ENCODE data around the gene DLK1. TPM values are rescaled to one million over a fixed set of nuclear protein-coding genes. Genes with fewer than 3 reads are reported as not detected.
A peak's percentile ranks its signal among the peaks of the same experiment; 100 is the strongest.

DLK1 gene
- total RNA-seq, 1 donor from 2014 or later, result 0.22 TPM

DNA sequence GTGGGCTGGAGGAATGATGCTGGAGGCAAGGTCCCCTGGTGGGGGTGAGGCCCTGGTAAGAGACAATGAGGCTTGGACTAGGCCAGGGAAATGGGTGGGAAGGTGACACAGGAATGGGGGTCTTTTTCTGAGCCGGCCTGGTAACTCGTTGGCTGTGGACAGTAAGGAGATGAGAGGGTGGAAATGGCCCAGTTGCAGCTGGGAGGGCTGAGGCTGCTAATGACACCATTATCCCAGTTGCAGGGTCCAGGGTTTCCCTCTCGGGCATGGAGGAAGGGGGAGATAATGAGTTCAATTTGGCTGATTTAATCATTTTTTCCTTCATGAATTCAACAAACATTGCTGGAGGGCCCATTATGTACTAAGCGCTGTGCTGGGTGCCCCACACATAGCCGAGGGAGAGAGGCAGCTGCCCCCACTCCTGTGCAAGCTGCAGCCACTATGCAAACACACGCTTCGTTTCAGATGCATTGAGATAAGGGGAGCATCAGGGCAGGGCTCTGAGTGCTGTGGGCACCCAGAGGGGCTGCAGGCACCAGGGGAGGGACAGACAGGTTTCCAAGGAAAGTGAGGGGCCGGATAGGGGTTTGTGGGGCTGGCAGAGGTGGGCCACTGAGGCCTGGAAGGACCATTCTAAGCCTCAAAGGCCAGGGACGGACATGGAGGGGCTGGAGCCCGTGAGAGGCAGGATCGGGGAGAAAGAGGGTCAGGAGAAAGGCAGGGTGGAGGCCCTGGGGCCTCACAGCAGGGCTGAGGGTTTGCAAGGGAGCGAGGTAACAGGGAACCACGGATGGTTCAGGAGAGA is 56.0 kb downstream of the DLK1 start:
- intact Hi-C loops (cut with DNase I), result no loop called here
- ATAC-seq (no peak), DNase-seq (ENCODE audit: low spot score) (peak; percentile 12)

DNA sequence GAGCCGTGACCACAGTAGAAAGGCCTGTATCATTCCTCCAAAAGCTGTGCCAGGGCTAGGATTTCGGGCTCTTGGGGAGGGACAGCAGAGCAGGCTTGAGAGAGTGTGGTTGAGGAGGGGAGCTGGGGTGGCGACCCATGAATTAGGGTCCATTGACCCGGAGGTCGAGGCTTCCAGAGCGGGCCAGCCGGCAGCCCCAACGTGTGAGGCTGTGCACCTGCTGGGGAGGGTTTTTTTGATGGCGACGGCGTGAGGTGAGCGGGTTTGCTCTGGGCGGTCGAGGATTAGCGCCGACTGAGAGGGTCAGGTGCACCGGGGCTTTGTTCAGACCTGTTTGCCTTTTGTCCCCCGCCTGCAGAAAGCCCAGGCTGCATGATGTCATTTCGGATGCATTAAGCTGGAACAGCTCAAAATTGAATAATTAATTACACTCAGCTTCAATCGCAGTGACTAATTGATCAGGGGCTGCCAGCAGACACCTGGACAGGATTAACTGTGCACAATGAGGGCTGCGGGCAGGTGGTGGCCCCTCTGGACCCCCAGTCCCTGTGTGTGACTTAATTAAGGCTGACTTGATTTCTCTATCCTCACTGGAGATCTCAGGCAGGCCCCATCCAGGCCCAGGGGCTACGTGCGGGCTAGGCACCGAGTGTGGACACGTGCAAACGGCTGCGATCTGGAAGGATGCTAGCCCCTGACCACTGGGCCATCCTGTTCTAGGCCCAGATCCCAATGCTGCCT is 57.1 kb downstream of the DLK1 start:
- intact Hi-C loops (cut with DNase I), result no loop called here
- no peak for ATAC-seq
- peak; percentile 51 for DNase-seq (ENCODE audit: low spot score)

DNA sequence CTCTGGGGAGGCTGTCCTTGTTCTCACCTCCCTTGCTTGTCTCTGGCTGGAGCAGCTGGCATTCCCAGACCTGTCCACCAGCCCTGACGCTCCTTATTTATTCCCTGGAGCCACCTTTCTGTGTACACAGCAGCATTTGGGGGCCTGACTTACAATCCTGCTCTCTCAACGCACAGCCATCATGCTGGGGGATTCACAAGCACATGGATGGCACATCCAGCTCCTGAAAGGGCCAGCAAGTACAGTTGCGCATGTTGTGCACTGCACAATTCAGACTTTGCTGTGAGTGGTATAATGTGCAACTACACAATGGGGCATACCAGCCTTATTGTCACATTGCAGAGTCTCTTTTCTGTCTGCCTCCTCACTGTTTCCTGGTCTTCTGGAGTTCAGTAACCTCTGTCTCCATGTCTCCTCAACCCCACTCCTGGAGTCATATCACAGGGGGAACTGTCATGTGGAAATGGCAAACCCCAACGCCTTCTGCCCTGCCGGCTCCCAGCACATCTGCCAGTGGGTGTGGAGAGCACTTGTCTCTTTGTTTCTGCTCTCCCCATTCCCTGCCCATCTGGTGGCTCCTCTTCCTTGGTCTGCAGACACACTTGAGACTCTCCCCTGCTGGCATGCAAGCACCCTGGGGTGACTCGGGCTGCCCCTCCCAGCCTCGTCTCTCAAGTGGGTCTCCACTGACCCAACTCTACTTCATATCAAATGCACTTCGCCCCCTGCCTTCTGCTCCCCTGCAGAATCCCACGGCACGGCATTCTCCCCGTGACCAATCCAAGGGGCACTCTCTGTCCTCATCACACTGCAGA is 58.0 kb downstream of the DLK1 start:
- DNase-seq (ENCODE audit: low spot score) (peak; percentile 17), ATAC-seq (no peak)
- intact Hi-C loops (cut with DNase I), result no loop called here

DNA sequence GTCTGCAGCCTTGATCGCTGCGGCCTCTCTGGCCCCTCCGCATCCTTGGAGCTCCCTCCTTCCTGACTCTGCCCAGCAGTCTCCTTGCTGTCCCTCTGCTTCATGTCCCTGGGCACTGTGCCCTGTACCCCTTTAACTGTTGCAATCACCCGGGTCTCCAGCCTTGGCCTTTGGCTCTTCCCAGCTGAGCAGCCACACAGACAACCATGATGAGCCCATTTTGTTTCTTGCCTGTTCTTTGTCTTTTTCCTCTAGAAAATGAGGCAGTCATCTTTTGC is 58.6 kb downstream of the DLK1 start:
- DNase-seq (ENCODE audit: low spot score), result peak; percentile 3
- intact Hi-C loops (cut with DNase I), result no loop called here
- no peak for ATAC-seq

DNA sequence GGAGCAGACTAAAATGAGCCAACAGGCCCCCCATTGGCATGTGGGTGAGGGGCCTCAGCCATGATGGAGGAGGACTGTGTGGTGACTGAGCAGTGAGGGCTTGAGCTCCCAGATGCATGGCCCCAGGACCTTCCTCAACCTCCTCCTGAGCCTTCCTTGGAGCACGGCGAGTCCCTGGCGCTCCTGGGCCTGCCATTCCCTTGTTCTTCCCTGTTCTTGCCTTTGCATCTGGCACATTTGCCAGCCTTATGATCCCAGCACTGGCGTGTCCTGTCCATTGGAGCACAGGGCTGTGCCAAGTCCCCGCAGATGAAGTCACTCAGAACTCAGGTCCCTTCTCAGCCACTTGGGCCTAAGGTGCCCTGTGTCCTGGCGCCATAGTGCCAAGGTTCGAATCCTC is 58.9 kb downstream of the DLK1 start:
- ATAC-seq, result no peak
- intact Hi-C loops (cut with DNase I), result no loop called here
- no peak for DNase-seq (ENCODE audit: low spot score)

DNA sequence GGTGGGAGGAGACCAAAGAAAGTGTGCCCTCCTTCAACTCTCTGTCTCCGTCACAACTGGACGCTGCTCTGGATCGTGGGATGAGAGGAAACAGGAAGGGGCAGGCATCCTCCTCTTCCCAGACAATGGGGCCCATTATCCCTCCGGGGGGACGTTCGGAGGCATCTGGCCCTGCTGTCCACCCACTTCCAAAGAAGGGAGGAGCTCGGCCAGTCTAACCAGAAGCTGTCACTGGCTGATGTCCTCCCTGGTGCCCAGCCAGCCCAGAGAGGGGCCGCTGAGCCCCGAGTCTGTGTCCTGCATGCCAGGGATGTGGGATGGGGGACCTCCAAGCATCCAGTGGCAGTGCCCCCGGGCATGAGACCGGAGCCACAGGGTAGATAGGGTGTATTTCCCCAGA is 59.4 kb downstream of the DLK1 start:
- ATAC-seq (peak; percentile 38), DNase-seq (ENCODE audit: low spot score) (no peak)
- intact Hi-C loops (cut with DNase I), result no loop called here

DNA sequence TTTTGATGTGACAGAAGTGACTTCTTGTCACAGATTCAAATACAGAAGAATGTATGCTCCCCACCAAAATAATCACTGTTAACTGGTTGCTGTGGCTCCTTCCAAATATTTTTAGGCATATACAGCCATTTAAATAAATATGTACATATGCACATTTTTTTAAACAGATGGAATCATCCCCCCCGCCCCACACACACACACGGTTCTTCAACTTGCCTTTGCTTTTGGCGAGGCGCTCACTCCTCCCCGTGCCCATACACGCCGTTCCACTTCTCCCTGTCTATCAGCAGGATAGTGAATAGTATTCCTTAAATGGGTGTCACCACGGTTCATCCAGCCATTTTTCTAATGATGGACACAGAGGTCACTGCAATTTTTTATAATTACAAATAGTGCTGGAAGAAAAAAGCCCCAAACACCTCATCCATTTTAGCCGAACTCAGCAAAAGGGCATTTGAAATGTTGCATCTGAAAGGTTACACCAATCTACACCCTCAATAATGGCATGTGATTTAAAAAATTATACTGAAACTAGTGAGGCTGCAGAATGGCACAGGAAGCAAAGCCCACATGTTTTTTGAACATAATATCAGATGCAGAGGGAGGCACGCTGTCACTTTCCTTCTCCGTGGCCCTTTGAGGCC is 60.0 kb downstream of the DLK1 start:
- no peak for DNase-seq (ENCODE audit: low spot score)
- ATAC-seq, result no peak
- intact Hi-C loops (cut with DNase I), result no loop called here

DNA sequence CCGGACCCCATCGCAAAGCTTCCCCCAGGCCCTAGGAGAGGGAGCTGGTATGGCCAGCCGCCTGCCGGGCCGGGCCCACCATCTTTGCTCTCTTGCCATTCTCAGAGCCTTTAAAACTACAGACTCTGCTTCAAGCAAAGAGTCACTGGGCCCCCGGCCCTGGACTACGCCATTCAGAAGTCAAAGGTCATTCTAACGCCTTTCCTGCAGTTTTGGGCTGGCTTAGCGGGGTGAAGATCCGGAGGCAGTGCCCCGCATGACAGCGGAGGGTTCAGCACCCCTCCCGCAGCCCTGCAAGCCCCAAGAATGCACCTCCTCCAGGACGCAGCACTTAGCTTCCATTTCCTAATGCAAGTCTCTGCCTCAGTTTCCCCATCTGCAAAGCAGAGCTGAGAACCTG is 61.0 kb downstream of the DLK1 start:
- intact Hi-C loops (cut with DNase I), result no loop called here
- no peak for ATAC-seq

More for the DNA sequence above, 61.0 kb downstream of the DLK1 start:
- no peak for DNase-seq (ENCODE audit: low spot score)

Other genes with a start within 250 kb of the DLK1 start
- gene BEGAIN, start 139.5 kb upstream of the DLK1 start, total RNA-seq, result 12.3 TPM
- gene MEG3, start 99.2 kb downstream of the DLK1 start, total RNA-seq, result 154 TPM
- not detected for gene RTL1, start 176.8 kb downstream of the DLK1 start, total RNA-seq

All from sciatic nerve (tissue), 2 donors.